Liver (tissue), 3 donors: ENCODE data around the gene PDP2.

Experiments used
- HNF4G ChIP-seq: IDR thresholded peaks from 2 replicates; pipeline ENCODE4 v1.6.1; 2016; ENCODE audit warnings: antibody characterized with exemption
- RAD21 ChIP-seq, 2 donors: IDR thresholded peaks; 2 replicates each; pipeline ENCODE4 v1.6.1; 2016; ENCODE audit warnings: antibody characterized with exemption in 2 of 2, mild to moderate bottlenecking in 2 of 2
- RXRA ChIP-seq, 2 donors: IDR thresholded peaks; 2 replicates each; pipeline ENCODE4 v1.6.1; 2017 to 2018; ENCODE audit warnings: antibody characterized with exemption in 2 of 2, mild to moderate bottlenecking in 1 of 2
- YY1 ChIP-seq: IDR thresholded peaks from 2 replicates; pipeline ENCODE4 v1.6.1; 2016; ENCODE audit warnings: antibody characterized with exemption, mild to moderate bottlenecking
- TF ChIP-seq, protein P1 (sequence below): fragments of 150-350 bp; IDR thresholded peaks from 2 replicates; pipeline ENCODE4 v1.5.1; 2017; ENCODE audit warnings: improper control_type of control experiment, low read depth, low read length; ENCODE audit not compliant: missing input control
- TF ChIP-seq, protein P2 (sequence below): IDR thresholded peaks from 2 replicates; pipeline ENCODE4 v1.6.1; 2016; ENCODE audit warnings: antibody characterized with exemption, mild to moderate bottlenecking
- donor health status: healthy.
- donor health status: healthy.

DNA sequence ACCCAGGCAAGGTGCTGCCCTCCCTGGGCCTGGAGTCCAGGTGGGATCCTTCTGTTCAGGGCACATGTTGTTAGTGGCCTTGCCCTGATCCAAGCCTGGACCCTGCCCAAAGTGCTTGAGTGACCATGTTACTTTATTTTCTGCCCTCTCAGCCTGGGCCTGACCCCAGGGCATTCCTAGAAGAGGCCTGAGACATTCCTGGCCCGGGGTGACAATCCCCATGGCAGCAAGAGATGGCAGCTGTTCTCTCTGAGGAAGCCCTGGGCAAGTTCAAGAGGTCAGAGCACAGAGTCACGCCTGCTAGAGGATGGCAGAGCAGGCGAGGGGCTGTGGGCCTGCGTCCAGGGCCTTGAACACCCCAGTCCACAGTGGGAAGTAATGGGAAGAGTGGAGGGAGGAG is 33.4 kb downstream of the PDP2 start:
- TF ChIP-seq, protein P1, sequence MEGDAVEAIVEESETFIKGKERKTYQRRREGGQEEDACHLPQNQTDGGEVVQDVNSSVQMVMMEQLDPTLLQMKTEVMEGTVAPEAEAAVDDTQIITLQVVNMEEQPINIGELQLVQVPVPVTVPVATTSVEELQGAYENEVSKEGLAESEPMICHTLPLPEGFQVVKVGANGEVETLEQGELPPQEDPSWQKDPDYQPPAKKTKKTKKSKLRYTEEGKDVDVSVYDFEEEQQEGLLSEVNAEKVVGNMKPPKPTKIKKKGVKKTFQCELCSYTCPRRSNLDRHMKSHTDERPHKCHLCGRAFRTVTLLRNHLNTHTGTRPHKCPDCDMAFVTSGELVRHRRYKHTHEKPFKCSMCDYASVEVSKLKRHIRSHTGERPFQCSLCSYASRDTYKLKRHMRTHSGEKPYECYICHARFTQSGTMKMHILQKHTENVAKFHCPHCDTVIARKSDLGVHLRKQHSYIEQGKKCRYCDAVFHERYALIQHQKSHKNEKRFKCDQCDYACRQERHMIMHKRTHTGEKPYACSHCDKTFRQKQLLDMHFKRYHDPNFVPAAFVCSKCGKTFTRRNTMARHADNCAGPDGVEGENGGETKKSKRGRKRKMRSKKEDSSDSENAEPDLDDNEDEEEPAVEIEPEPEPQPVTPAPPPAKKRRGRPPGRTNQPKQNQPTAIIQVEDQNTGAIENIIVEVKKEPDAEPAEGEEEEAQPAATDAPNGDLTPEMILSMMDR: no peak
- TF ChIP-seq YY1 (no peak), RAD21 (IDR thresholded peaks at IDR 0.05) (no peak), HNF4G (no peak), RXRA (IDR thresholded peaks at IDR 0.05) (no peak)
- TF ChIP-seq, protein P2, sequence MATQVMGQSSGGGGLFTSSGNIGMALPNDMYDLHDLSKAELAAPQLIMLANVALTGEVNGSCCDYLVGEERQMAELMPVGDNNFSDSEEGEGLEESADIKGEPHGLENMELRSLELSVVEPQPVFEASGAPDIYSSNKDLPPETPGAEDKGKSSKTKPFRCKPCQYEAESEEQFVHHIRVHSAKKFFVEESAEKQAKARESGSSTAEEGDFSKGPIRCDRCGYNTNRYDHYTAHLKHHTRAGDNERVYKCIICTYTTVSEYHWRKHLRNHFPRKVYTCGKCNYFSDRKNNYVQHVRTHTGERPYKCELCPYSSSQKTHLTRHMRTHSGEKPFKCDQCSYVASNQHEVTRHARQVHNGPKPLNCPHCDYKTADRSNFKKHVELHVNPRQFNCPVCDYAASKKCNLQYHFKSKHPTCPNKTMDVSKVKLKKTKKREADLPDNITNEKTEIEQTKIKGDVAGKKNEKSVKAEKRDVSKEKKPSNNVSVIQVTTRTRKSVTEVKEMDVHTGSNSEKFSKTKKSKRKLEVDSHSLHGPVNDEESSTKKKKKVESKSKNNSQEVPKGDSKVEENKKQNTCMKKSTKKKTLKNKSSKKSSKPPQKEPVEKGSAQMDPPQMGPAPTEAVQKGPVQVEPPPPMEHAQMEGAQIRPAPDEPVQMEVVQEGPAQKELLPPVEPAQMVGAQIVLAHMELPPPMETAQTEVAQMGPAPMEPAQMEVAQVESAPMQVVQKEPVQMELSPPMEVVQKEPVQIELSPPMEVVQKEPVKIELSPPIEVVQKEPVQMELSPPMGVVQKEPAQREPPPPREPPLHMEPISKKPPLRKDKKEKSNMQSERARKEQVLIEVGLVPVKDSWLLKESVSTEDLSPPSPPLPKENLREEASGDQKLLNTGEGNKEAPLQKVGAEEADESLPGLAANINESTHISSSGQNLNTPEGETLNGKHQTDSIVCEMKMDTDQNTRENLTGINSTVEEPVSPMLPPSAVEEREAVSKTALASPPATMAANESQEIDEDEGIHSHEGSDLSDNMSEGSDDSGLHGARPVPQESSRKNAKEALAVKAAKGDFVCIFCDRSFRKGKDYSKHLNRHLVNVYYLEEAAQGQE: no peak
